GM12875 (cell line): ENCODE measurements around the gene FSTL1.

Experiments used
- H3K4me3 ChIP-seq: one replicate; pipeline ENCODE4 v1.5.1; 2011; ENCODE audit warnings: low read depth, low read length, control low read depth
- CTCF ChIP-seq: IDR thresholded peaks from 2 replicates; pipeline ENCODE4 v1.5.1; 2011; ENCODE audit warnings: low read depth, mild to moderate bottlenecking, control low read depth, inconsistent platforms, low read length, moderate library complexity, borderline replicate concordance; ENCODE audit not compliant: insufficient read depth

FSTL1 gene

DNA sequence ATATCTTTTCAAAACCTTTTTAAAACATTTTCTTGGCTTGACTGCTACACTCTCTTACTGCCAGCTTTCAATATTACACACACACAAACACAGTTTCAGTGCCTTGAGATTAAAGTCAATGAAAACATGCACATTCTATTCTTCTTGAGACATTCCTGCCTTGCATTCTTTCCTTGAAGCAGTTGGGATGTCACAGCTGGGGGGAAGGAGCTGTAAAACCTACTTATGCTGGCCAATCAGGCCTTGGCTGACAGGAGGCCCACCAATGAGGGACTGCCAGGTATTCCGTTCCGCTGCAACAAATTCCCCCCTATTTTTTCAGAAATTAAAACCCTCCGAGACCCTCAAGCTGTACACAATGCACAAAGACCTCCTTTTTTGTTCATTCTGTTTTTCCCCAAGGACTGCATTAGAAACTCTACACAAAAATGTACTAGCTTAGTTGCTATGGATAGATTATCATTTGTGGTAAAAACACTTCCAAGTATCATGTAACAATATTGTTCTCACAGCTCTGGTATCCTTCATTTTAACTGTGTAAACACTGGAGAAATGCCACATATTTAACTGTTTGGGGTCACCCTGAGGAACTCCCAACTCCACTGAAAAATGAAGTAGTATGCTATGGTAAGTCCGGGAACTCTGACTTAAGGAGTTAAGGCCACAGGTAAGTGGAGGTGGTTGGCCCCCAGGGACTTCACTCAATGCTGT, 18.5 kb downstream of the FSTL1 start:
- no peak for TF ChIP-seq CTCF
- H3K4me3 ChIP-seq = no peak overlapping the region

GRCh38 chr3:120429921-120430361, 20.9 kb downstream of the FSTL1 start:
- no peak for TF ChIP-seq CTCF
- no peak overlapping the region for H3K4me3 ChIP-seq

GRCh38 chr3:120428924-120429323, 21.9 kb downstream of the FSTL1 start:
- TF ChIP-seq CTCF = no peak
- H3K4me3 ChIP-seq = no peak overlapping the region

DNA sequence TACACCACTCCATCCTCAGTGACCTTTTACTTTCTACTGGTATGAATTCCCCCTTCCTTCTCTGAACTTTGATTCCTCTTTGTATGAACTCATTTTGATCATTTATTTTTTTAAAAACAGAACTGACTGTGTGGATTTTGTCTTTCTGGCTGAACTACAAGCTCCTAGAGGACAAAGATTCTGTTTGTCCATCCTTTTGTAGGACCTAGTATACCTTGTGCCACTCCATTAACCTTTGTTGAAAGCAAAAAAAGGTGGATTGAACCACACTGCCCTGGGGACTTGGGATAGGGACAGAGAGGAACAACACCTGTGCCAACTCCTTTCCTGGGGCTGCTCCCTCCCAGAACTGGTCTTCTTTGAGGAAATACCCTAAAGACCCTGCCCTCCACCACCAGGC, 23.6 kb downstream of the FSTL1 start:
- TF ChIP-seq CTCF = no peak
- no peak overlapping the region for H3K4me3 ChIP-seq

GRCh38 chr3:120425572-120426250, 25.1 kb downstream of the FSTL1 start:
- H3K4me3 ChIP-seq = no peak overlapping the region
- no peak for TF ChIP-seq CTCF

GRCh38 chr3:120424976-120425570, 25.7 kb downstream of the FSTL1 start:
- no peak overlapping the region for H3K4me3 ChIP-seq
- TF ChIP-seq CTCF = no peak
